Stimulated activated CD8-positive, alpha-beta memory T cell treated with anti-CD3 and anti-CD28 coated beads, Interleukin-7, amount 100 ng/mL, for 24 hours (primary cell): ENCODE measurements around the gene SLC7A6.

Experiments
- DNase-seq: peaks from one replicate; pipeline ENCODE4 v3.0.0-alpha.2; 2020; ENCODE audit warnings: low read depth

SLC7A6 gene

GRCh38 chr16:68235108-68235886 lies 29.0 kb upstream of the SLC7A6 start:
- DNase-seq, result no peak

DNA sequence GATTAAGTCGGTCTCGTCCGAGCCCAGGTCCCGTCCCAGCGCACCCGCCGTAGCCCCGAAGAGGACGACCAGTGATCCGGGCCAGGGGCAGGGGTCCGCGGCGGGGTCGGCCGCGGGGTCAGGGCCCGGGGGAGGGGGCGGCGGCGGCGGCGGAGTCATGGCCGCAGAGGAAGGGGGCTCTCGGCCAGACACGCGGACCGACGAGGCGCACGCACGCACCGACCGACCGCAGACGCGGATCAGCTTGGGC lies 28.5 kb upstream of the SLC7A6 start, which contains the start of gene ESRP2:
TSS of gene ESRP2 (minus strand) at position 241 of the 250 bp plus-strand sequence. CDS start at position 159, 82 bp downstream.
- no peak for DNase-seq

DNA sequence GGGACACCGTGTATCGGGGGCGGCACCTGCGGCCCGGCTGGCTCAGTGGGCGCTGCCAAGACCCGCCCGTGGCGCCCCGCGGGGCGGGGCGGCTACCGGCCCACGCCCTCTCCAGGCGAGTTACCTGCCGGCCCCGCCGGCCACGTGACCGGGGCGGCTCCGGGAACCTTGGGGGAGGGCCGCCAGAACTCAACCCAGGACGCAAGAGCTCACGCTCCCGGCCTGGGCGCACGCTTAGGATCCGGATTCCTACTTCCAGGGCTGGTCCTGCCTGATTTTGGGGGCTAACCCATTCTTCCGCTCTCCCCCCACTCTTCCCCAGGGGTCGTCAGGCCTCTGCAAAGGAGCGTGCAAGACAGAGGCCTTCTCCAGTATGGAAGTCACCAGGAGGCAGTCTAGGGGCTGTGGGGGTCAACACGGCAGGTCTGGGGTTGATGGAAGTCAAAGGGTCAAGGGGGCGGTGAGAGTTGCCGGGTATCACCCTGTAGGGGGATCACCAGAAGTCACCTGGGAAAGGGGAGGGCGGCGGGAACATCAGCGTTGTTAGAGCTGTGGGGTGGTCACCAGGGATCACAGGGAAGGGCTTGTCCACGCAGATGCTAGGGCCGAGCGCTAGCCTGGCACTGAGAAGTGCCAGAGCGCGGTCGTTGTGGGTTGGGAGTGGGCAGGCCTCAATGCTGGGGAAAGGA lies 28.0 kb upstream of the SLC7A6 start:
- no peak for DNase-seq

- DNase-seq, result no peak
These were observed 27.5 kb upstream of the SLC7A6 start for GRCh38 chr16:68236826-68237242.

DNA sequence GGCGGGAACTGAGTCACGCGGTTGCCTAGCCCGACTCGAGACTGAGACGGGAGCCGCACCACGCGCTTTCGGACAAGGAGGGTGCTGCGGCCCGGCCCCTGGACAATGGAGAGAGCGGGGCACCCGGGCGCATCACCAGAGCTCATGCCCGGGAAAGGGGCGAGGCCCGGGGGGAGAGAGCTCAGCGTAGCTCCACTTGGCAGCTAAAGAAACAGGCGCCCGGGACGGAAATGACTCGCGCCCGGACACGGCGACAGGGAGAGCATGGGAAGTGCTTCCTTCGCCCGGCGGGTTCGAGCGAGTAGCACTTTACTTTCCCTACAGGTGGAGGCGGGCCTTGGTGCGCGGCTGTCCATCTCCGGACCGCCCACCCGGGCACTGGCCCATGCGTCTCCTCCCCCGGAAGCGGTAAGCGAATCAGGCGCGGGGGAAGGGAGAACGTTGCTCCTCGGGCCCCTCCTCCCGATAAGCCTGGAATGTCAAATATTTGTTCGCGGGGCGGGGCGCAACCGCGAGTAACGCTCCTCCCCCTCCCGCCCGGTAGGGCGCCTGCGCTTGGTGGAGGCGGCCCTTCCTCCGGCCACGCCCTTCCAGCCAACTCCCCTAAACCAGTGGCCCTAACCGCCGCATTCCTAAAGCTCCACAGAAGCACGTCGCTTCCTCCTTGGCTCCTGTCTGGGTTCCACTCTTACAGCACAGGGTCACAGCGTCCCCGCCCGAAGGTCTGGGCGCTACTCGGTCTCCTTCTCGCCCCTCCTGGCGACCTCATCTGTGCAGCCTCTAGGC lies 26.9 kb upstream of the SLC7A6 start:
- peak; percentile 80 for DNase-seq

DNA sequence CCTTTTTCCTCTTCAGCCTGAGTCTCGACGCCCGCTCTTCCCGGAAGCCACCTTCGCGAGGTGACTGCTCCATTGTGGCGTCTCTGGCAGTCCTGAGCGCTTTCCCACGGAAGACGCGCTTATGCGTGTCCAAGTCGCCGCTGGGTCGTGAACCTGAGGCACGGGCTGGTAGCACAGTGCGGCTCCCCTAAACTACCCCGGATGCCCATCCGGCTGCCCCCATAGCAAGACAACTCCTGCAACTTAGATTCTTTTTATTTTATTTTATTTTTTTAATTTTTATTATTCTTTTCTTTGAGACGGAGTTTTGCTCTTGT lies 26.3 kb upstream of the SLC7A6 start:
- DNase-seq, result no peak

DNA sequence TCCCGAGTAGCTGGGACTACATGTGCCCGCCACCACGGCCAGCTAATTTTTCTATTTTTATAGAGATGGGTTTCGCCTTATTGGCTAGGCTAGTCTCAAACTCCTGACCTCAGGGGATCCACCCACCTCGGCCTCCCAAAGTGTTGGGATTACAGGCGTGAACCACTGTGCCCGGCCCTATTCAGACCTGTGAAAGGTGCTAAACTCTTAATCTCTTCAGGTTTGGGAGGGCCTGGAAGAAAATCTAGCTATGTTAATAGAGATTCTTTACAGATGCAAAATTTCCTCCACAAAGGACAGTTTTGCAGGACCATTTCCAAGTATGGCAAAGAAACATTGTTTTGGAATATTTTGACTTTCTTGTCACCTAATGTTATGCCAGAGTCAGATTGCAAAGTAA lies 22.2 kb upstream of the SLC7A6 start:
- DNase-seq, result no peak

- DNase-seq, result no peak
These were observed 21.1 kb upstream of the SLC7A6 start for GRCh38 chr16:68242926-68243858.

DNA sequence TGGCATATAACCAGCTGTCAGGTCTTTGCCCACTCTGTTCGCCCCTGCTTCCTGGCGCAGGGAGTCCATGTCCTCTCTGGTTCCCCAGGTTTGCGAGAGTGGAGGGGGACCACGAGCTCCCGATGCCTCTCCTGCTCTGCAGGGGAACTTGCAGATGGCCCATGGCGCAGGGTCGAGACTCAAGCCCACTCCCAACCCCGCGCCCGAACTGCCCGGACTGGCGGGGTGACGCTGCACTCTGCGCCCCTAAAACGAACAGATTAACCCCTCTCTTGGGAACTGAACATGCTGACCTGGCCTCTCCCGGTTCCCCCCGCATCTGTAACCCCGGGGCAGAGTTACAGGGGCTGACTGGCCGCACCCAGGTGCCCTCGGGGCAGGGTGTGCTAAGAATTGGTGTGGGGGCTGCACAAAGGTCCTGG lies 19.8 kb upstream of the SLC7A6 start:
- no peak for DNase-seq

GRCh38 chr16:68244903-68245853 lies 19.1 kb upstream of the SLC7A6 start, which contains the start of gene PLA2G15:
Gene PLA2G15, plus strand, starts transcription at chr16:68245373. Its CDS starts 54 bp downstream, at chr16:68245427.
- DNase-seq, result peak; percentile 95

GRCh38 chr16:68246121-68246520 lies 18.2 kb upstream of the SLC7A6 start:
- no peak for DNase-seq

GRCh38 chr16:68246666-68247065 lies 17.7 kb upstream of the SLC7A6 start:
- no peak for DNase-seq

DNA sequence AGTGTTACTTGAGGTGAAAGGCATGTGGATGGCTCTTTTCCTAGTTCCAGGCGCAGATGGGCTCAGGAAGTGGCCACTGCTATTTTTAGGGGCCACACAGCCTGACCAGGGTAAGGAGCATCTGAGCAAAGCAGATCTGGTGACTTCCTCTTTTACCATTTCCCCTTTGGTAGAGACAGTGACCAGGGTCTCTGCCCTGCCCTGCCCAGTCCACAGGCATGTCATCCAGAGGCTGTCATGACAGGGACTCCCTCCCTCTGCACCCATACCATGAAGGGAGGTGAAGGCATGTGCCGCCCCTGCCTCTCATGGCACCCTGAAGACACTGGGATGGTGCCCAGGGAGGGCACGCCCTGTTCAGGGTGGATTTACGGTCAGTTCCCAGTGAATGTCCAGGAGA lies 16.9 kb upstream of the SLC7A6 start:
- no peak for DNase-seq

GRCh38 chr16:68247932-68248331 lies 16.4 kb upstream of the SLC7A6 start:
- DNase-seq, result no peak

DNA sequence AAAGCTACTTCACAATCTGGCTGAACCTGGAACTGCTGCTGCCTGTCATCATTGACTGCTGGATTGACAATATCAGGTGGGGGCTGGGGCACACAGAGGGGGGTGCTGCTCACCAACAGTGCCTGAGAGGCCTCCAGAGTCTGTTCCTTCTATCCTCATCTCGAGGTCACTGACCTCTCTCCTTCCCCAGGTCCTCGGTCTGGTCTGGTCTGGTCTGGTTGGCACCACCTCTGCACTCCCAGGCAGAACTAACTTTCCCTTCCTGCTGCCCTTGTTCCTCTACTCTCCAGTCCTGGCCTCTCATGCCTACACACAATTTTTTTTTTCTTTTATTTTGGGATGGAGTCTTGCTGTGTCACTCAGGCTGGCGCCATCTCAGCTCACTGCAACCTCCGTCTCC lies 15.0 kb upstream of the SLC7A6 start:
- DNase-seq, result no peak

GRCh38 chr16:68250951-68251350 lies 13.4 kb upstream of the SLC7A6 start:
- no peak for DNase-seq

DNA sequence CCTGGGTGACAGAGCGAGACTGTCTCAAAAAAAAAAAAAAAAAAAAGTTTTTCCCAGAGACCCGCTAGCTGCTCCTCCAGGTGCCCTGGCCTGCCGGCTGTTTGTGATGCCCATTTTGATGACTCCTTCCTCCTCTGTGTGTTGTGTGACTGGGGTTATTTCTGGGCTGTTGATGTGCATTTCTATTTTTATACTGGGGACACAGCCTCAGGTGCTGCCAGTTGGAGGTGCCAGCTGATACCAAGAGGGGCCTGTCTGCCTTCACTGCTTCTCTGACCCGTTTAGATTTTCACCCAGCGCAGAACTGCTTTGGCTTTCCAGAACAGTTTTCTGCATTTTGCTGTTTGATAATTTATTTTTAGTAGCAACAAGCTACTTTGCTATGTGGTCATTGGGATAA lies 12.5 kb upstream of the SLC7A6 start:
- no peak for DNase-seq

- no peak for DNase-seq
These were observed 11.9 kb upstream of the SLC7A6 start for GRCh38 chr16:68252383-68252782.

DNA sequence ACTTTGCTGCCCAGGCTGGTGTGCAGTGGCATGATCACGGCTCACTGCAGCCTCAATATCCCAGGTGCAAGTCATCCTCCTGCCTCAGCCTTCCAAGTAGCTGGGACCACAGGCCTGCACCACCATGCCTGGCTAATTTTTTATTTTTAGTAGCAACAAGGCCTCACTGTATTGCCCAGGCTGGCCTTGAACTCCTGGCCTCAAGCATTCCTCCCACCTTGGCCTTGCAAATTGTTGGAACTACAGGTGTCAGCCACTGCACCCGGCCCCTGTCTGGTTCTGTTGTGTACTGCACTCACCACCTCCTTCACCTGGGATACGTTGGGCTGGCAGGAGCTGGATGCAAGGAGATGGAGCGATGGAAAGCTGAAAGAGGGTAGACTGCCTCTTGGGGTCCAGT lies 10.6 kb upstream of the SLC7A6 start:
- DNase-seq, result no peak

DNA sequence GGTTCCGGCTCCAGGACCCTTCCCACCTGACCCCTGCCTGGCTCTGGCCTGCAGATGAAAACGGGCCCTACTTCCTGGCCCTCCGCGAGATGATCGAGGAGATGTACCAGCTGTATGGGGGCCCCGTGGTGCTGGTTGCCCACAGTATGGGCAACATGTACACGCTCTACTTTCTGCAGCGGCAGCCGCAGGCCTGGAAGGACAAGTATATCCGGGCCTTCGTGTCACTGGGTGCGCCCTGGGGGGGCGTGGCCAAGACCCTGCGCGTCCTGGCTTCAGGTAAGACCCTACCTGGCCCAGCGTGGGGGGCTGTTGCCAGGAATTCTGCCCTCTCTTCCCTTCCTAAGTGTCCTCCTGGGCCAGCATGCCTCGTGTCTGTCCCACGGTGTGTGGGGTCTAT lies 8.6 kb upstream of the SLC7A6 start:
- no peak for DNase-seq
